GM21390 (cell line): ENCODE data around the gene ARHGEF7.

Experiments used
- ATAC-seq: cut with Tn5 transposase; IDR thresholded peaks from one replicate; pipeline ENCODE4 v1.9.1; 2021; ENCODE audit not compliant: unreplicated experiment

Gene ARHGEF7

GRCh38 chr13:111319998-111320911 lies 205.1 kb downstream of the ARHGEF7 start, which contains the start of gene TEX29:
TSS of gene TEX29 (plus strand) at chr13:111320642. CDS start at chr13:111320891, 249 bp downstream.
- no peak for ATAC-seq

GRCh38 chr13:111322001-111322915 lies 207.1 kb downstream of the ARHGEF7 start:
- no peak for ATAC-seq

GRCh38 chr13:111322916-111323331 lies 207.8 kb downstream of the ARHGEF7 start:
- no peak for ATAC-seq

GRCh38 chr13:111323549-111323948 lies 208.4 kb downstream of the ARHGEF7 start:
- no peak for ATAC-seq

- no peak for ATAC-seq
Observed at GRCh38 chr13:111323950-111324651, 209.0 kb downstream of the ARHGEF7 start.

GRCh38 chr13:111324736-111325135 lies 209.6 kb downstream of the ARHGEF7 start:
- ATAC-seq, result no peak

- no peak for ATAC-seq
Observed at GRCh38 chr13:111325146-111325890, 210.2 kb downstream of the ARHGEF7 start.

GRCh38 chr13:111325941-111326620 lies 211.0 kb downstream of the ARHGEF7 start:
- ATAC-seq, result no peak

- no peak for ATAC-seq
Observed at GRCh38 chr13:111326621-111326965, 211.5 kb downstream of the ARHGEF7 start.

- ATAC-seq, result no peak
Observed at GRCh38 chr13:111326981-111327642, 212.0 kb downstream of the ARHGEF7 start.

- ATAC-seq, result no peak
Observed at GRCh38 chr13:111327730-111328573, 212.8 kb downstream of the ARHGEF7 start.

GRCh38 chr13:111328574-111329410 lies 213.7 kb downstream of the ARHGEF7 start:
- no peak for ATAC-seq

GRCh38 chr13:111329641-111330040 lies 214.5 kb downstream of the ARHGEF7 start:
- ATAC-seq, result no peak

- ATAC-seq, result no peak
Observed at GRCh38 chr13:111330066-111330610, 215.0 kb downstream of the ARHGEF7 start.

GRCh38 chr13:111335298-111335697 lies 220.2 kb downstream of the ARHGEF7 start:
- no peak for ATAC-seq

GRCh38 chr13:111336666-111337065 lies 221.6 kb downstream of the ARHGEF7 start:
- no peak for ATAC-seq

- ATAC-seq, result no peak
Observed at GRCh38 chr13:111337206-111337605, 222.1 kb downstream of the ARHGEF7 start.
